ENCODE measurements around the gene CYTH1. TPM values are rescaled to one million over a fixed set of nuclear protein-coding genes. Genes with fewer than 3 reads are reported as not detected.

Gene CYTH1
- polyA plus RNA-seq, 1 of the 3 experiments (the other 2 are of a cell fraction): 23.8 TPM

- no peak for TF ChIP-seq EP300 (IDR thresholded peaks at IDR 0.05; ENCODE audit: borderline replicate concordance in 1 of 2, low read depth in 1 of 2, low read length in 1 of 2)
- no peak for TF ChIP-seq GATA2 (CRISPR knock-in tag; IDR thresholded peaks at IDR 0.05)
- no peak for TF ChIP-seq PBX3 (IDR thresholded peaks at IDR 0.05)
- no peak for TF ChIP-seq NRF1 (IDR thresholded peaks at IDR 0.05; ENCODE audit: low read depth, low read length)
- TF ChIP-seq ELF1 (IDR thresholded peaks at IDR 0.05): no peak
- TF ChIP-seq POLR2AphosphoS5 (IDR thresholded peaks at IDR 0.05; ENCODE audit: low read depth, low read length): no peak
- TF ChIP-seq, protein P1, sequence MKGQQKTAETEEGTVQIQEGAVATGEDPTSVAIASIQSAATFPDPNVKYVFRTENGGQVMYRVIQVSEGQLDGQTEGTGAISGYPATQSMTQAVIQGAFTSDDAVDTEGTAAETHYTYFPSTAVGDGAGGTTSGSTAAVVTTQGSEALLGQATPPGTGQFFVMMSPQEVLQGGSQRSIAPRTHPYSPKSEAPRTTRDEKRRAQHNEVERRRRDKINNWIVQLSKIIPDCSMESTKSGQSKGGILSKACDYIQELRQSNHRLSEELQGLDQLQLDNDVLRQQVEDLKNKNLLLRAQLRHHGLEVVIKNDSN (IDR thresholded peaks at IDR 0.05; ENCODE audit: borderline replicate concordance, low read depth): no peak
- no peak for TF ChIP-seq RXRA (IDR thresholded peaks at IDR 0.05; ENCODE audit: borderline replicate concordance, low read depth)
- no peak for TF ChIP-seq CHD2 (IDR thresholded peaks at IDR 0.05; ENCODE audit: low read length, partially characterized antibody)
- no peak for TF ChIP-seq FOSL2 (IDR thresholded peaks at IDR 0.05; ENCODE audit: borderline replicate concordance, low read depth)
- peaks cover 33 to 52% of the 10 kb centered on the region in 2 experiments for H3K4me1 ChIP-seq (ENCODE audit: control insufficient read depth in 1 of 2, insufficient read depth in 2 of 2, low read depth in 1 of 2, low read length in 1 of 2)
- H3K79me2 ChIP-seq (ENCODE audit: insufficient read depth): peaks cover 81% of the 10 kb centered on the region
- H3K36me3 ChIP-seq (replicated peaks in 1 of 2; ENCODE audit: control insufficient read depth in 1 of 2, insufficient read depth in 2 of 2, low read length in 1 of 2): no peaks in the 10 kb centered on the region
- peaks cover 22% of the 10 kb centered on the region for H3F3A ChIP-seq (replicated peaks; ENCODE audit: insufficient read depth)
- no peak overlapping the region for H3K9ac ChIP-seq
- H3K27me3 ChIP-seq (ENCODE audit: insufficient read depth): no peaks in the 10 kb centered on the region
- no peaks in the 10 kb centered on the region for H4K20me1 ChIP-seq (ENCODE audit: insufficient read depth)
- WGBS (ENCODE audit: low lambda C conversion rate): 73% methylated on average over 6 of the region's 6 CpGs
- H3K4me3 ChIP-seq (ENCODE audit: low read depth in 2 of 2, low read length in 1 of 2): no peak overlapping the region
- peak overlapping the region; percentile 83 to 85 for H3K27ac ChIP-seq (ENCODE audit: low read depth in 2 of 2, low read length in 1 of 2)
- ChIA-PET CTCF (interaction anchor here (0.6 to 13.4 kb wide), 8 partner anchors 8 to 447 kb away, joined by 3 to 104 read pairs (median 5); no protein-coding TSS in a partner anchor), POLR2A (interaction anchor here (0.6 to 1.1 kb wide), 2 partner anchors 13 to 19 kb away, joined by 3 to 4 read pairs; no protein-coding TSS in a partner anchor)
- DNase-seq: no peak
- H3K9me3 ChIP-seq: no peaks in the 10 kb centered on the region
- H3K9me2 ChIP-seq: no peaks in the 10 kb centered on the region
- H3K4me2 ChIP-seq: peak overlapping the region; percentile 43
- H2AFZ ChIP-seq (ENCODE audit: low read depth): no peak overlapping the region
Observed at GRCh38 chr17:78735832-78736525, 46.1 kb downstream of the CYTH1 start.

DNA sequence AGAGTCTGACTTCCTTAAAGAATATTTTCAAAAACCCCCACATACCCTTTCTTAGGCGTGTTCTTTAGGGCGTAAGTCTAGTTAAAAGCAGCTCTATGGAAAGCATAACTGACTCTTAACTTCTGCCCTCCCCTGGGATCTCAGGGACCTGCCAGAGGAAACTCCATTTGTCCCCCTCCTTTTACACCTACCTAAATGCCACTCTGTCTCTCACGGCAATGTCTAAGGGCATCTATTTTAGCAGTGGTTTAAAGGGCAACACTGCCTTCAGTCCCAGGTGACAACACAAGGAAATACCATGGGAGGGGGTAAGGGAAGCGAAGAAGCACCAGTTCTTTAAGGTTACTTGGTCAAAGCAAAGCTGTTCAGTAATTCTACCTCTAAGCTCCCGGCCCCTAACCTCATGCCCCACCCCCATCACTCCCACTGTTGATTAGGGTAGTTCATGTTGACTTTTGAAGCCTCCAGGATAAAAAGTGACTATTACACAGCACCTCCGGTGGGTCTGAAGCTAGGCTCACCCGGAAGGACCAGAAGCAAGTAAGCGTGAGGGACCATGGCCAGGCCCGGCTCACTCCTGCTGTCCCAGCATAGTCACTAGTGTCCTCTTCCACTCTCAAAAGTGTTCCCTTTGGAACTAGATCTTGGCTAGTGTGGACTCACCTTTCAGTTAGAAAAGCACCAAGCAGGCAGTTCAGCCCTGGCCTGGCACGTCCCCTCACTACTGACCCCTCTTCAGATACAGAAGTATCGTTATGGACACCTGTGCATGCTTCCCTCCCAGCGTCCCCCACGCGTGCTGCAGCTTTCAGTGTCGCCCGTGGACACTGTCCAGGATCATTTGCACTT is 47.1 kb downstream of the CYTH1 start:
- CTCF ChIA-PET: interaction anchor here (0.6 to 13.4 kb wide), 6 partner anchors 9 to 448 kb away, joined by 3 to 104 read pairs (median 4); no protein-coding TSS in a partner anchor
- WGBS (ENCODE audit: low lambda C conversion rate): 91% methylated on average over 16 of the region's 16 CpGs
- TF ChIP-seq CHD2 (IDR thresholded peaks at IDR 0.05; ENCODE audit: low read length, partially characterized antibody): no peak
- no peak for TF ChIP-seq POLR2AphosphoS5 (IDR thresholded peaks at IDR 0.05; ENCODE audit: low read depth, low read length)
- no peak for TF ChIP-seq TCF12 (IDR thresholded peaks at IDR 0.05)
- no peak for TF ChIP-seq MEF2A (IDR thresholded peaks at IDR 0.05; ENCODE audit: borderline replicate concordance, low read depth)
- no peak for TF ChIP-seq USF2 (IDR thresholded peaks at IDR 0.05; ENCODE audit: borderline replicate concordance, low read depth, low read length)
- TF ChIP-seq RCOR1 (IDR thresholded peaks at IDR 0.05; ENCODE audit: low read length): no peak
- TF ChIP-seq, protein P1 (IDR thresholded peaks at IDR 0.05; ENCODE audit: borderline replicate concordance, low read depth): no peak
- no peak for TF ChIP-seq FOXM1 (IDR thresholded peaks at IDR 0.05; ENCODE audit: low read depth)
- TF ChIP-seq SIN3A (IDR thresholded peaks at IDR 0.05; ENCODE audit: borderline replicate concordance, low read depth, low read length): no peak
- no peak for TF ChIP-seq MXI1 (IDR thresholded peaks at IDR 0.05; ENCODE audit: low read depth, low read length)
- TF ChIP-seq FOSL2 (IDR thresholded peaks at IDR 0.05; ENCODE audit: borderline replicate concordance, low read depth): no peak
- TF ChIP-seq, protein P2, sequence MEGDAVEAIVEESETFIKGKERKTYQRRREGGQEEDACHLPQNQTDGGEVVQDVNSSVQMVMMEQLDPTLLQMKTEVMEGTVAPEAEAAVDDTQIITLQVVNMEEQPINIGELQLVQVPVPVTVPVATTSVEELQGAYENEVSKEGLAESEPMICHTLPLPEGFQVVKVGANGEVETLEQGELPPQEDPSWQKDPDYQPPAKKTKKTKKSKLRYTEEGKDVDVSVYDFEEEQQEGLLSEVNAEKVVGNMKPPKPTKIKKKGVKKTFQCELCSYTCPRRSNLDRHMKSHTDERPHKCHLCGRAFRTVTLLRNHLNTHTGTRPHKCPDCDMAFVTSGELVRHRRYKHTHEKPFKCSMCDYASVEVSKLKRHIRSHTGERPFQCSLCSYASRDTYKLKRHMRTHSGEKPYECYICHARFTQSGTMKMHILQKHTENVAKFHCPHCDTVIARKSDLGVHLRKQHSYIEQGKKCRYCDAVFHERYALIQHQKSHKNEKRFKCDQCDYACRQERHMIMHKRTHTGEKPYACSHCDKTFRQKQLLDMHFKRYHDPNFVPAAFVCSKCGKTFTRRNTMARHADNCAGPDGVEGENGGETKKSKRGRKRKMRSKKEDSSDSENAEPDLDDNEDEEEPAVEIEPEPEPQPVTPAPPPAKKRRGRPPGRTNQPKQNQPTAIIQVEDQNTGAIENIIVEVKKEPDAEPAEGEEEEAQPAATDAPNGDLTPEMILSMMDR (IDR thresholded peaks at IDR 0.05): no peak
- no peak for TF ChIP-seq YY1 (IDR thresholded peaks at IDR 0.05; ENCODE audit: low read depth)
- no peak for TF ChIP-seq NRF1 (IDR thresholded peaks at IDR 0.05; ENCODE audit: low read depth, low read length)

More for the DNA sequence above, 47.1 kb downstream of the CYTH1 start:
- no peaks in the 10 kb centered on the region for H3K9me2 ChIP-seq
- peaks cover 79% of the 10 kb centered on the region for H3K79me2 ChIP-seq (ENCODE audit: insufficient read depth)
- H3K27me3 ChIP-seq (ENCODE audit: insufficient read depth): no peaks in the 10 kb centered on the region
- DNase-seq: no peak
- peak overlapping the region; percentile 83 to 85; a peak in 2 of 4 replicates for H3K27ac ChIP-seq (ENCODE audit: low read depth in 2 of 2, low read length in 1 of 2)
- H3K36me3 ChIP-seq (replicated peaks in 1 of 2; ENCODE audit: control insufficient read depth in 1 of 2, insufficient read depth in 2 of 2, low read length in 1 of 2): no peaks in the 10 kb centered on the region
- no peaks in the 10 kb centered on the region for H4K20me1 ChIP-seq (ENCODE audit: insufficient read depth)
- H3K9ac ChIP-seq: no peak overlapping the region
- peaks cover 33 to 52% of the 10 kb centered on the region in 2 experiments for H3K4me1 ChIP-seq (ENCODE audit: control insufficient read depth in 1 of 2, insufficient read depth in 2 of 2, low read depth in 1 of 2, low read length in 1 of 2)
- H2AFZ ChIP-seq (ENCODE audit: low read depth): no peak overlapping the region
- peaks cover 22% of the 10 kb centered on the region for H3F3A ChIP-seq (replicated peaks; ENCODE audit: insufficient read depth)
- H3K9me3 ChIP-seq: no peaks in the 10 kb centered on the region
- POLR2A ChIA-PET: interaction anchor here (0.6 to 1.8 kb wide), 2 partner anchors 12 to 18 kb away, joined by 3 to 7 read pairs; no protein-coding TSS in a partner anchor
- H3K4me2 ChIP-seq: peak overlapping the region; percentile 43; the same call in 1 of the 2 replicates
- no peak overlapping the region for H3K4me3 ChIP-seq (ENCODE audit: low read depth in 2 of 2, low read length in 1 of 2)
